ENCODE data around the gene CYS1.
"Not testable (repeated sequence)": the region's sequence is repeated elsewhere in the genome, so short reads cannot be mapped to it uniquely, and the experiment has no call there.

The CYS1 gene

DNA sequence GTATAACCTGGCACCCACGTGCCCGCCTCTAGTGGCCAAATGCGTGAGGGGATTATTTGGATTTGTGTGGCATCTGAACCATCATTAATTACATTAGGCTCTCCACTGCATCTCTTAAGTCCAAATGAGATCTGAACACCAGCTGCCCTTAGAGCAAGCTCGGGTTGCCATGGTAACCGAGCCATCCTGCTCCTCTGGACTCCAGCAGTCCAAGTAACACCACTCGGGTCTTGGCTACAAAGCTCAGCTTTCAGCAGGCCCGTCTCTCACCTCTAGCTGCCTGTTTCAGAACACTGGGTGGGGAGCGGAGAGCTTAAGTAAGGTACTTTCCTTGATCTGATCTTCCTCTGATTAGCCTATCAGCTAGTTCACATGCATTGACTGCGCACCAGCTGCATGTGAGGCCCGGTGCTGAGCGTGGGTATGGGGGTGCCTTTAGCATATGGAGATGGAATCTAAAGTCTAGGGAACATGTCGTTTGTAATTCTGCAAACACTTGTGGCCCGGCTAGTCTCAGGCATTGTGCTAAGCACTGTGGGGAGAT is 14.1 kb upstream of the CYS1 start:
- no peak for DNase-seq (ENCODE audit: low read depth in 4 of 4, low spot score in 1 of 4)

DNA sequence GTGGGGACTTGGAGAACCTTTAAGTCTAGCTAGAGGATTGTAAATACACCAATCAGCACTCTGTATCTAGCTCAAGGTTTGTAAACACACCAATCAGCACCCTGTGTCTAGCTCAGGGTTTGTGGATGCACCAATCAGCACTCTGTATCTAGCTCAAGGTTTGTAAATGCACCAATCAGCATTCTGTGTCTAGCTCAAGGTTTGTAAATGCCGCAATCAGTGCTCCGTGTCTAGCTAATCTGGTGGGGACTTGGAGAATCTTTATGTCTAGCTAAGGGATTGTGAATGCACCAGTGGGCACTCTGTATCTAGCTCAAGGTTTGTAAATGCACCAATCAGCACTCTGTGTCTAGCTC is 11.7 kb upstream of the CYS1 start:
- not testable (repeated sequence) for DNase-seq (ENCODE audit: low read depth in 4 of 4, low spot score in 1 of 4)

DNA sequence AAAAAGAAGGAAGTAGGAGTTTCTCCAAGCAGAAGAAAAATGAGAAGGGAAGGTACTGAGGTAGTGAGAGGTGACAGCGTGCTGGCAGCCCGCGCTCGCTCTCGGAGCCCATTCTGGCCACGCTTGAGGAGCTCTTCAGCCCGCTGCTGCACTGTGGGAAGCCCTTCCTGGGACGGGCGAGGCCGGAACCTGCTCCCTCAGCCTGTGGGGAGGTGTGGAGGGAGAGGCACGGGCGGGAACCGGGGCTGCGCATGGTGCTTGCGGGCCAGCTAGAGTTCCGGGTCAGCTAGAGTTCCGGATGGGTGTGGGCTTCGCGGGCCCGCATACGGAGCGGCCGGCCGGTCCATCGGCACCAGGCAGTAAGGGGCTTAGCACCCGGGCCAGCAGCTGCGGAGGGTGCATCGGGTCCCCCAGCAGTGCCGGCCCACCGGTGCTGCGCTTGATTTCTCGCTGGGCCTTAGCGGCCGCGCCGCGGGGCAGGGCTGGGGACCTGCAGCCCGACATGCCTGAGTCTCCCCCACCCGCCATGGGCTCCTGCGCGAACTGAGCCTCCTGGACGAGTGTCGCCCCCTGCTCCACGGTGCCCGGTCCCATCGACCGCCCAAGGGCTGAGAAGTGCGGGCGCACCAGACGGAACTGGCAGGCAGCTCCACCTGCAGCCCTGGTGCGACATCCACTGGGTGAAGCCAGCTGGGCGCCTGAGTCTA is 11.1 kb upstream of the CYS1 start:
- DNase-seq (ENCODE audit: low read depth in 4 of 4, low spot score in 1 of 4), result no peak

DNA sequence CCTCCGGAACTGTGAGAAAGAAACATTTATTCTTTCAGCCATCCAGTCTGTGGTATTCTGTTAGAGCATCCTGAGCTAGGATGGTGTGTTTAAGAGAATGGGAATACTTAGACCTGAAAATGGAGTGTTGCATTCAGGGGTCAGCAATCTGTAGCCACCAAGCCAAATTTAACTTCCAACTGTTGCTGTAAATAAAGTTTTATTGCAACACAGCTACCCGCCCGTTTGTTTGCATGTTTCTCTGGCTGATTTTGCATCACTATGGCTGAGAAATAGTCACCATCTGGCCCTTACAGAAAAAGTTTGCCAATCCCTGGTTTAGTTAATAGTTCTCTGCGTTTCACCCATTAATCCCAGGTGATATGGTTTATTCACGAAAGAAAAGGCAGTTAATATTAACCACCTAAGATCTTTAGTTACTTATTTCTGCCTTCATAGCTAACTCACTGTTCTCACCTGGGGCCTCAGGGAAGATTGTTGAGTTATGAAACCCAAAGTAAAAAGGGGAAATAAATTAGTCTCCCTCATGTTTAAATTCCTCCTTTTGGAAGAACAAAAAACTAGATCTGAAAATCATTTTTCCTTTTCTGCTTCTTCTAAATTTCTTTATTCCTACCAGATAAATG is 9.5 kb upstream of the CYS1 start:
- no peak for DNase-seq (ENCODE audit: low read depth in 4 of 4, low spot score in 1 of 4)

DNA sequence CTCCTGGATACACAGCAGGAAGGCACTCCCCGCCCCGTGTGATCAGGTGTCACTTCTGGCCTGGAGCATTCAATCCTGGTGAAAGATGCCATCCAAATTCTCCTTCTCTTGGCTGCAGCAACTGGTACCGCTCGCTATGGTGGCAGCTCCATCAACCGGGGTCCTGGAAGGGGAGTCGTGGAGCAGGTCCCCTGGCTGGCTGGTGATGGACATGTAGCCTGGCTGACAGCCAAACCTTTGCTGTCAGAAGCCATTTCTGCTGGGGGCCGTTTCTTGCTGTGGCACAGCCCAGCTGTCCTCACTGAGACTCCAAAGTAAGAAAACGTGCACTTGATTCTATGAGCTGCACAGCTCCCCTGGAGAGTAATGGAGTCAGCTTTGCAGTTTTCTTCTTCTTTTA is 7.1 kb upstream of the CYS1 start:
- DNase-seq (ENCODE audit: low read depth in 4 of 4, low spot score in 1 of 4), result no peak

DNA sequence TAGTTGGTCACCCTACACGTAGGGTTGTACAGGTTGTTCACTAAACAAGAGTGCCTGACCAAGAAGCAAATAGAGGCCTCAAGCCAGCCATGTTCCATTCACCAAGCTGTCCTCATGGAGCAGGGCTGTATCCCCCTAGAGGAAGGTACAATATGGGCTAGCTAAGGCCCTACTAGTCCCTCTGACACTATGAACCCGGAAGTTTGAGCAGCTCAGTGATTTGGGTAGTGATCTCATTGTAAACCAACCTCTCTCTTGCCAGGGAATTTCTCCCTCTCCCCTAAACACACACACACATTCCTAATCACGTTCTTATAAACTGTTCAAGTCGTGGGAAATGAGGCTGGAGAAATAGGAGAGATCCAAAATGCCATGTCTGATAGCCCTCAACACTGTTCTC is 6.7 kb upstream of the CYS1 start:
- no peak for DNase-seq (ENCODE audit: low read depth in 4 of 4, low spot score in 1 of 4)

DNA sequence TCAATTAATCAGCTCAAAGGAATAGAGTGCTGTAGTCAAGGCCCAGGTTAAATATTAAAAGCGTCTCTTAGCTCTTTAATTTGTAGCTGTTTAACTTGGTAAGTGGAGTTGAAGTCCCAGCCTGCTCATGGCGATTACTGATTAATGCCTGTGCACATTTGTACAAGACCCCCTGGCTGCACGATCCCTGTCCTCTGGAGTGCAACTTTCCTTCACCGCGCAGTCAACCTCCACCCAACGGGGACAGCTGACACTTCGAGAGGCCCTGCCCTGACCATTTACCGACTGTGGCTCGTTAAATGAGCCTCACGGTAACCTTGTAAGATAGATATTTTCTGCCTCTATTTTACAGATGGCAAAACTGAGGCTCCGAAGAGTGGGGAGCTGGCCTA is 5.5 kb upstream of the CYS1 start:
- DNase-seq (ENCODE audit: low read depth in 4 of 4, low spot score in 1 of 4), result no peak

DNA sequence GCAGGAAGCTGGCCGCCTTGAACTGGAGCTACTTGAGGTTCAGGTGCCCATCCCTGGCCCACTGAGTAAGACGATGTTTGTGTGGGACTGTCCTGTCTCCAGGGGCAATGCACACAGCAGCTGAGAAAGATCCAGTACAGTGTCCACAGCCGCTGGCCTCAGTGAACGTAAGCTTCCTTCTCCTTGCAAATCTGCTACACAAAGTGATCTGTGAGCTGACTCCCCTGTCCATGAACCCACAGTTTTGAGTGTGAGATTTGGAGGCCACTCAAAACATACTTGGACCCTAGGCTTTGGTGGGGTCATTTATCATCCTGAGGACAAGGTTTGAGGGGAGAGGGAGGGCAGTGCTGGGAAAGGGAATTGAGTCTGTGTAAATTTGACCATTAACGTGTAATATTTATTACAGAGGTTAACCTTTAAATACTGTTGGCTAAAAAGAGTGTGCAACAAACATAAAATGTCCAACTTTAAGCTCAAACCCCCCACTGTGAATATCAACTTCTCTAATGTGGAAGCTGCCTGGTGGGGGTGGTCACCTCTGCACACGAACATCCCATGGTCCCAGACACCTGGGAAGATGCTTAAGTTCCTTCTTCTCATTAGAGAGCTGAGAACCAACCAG is 4.9 kb upstream of the CYS1 start:
- DNase-seq (ENCODE audit: low read depth in 4 of 4, low spot score in 1 of 4), result no peak

DNA sequence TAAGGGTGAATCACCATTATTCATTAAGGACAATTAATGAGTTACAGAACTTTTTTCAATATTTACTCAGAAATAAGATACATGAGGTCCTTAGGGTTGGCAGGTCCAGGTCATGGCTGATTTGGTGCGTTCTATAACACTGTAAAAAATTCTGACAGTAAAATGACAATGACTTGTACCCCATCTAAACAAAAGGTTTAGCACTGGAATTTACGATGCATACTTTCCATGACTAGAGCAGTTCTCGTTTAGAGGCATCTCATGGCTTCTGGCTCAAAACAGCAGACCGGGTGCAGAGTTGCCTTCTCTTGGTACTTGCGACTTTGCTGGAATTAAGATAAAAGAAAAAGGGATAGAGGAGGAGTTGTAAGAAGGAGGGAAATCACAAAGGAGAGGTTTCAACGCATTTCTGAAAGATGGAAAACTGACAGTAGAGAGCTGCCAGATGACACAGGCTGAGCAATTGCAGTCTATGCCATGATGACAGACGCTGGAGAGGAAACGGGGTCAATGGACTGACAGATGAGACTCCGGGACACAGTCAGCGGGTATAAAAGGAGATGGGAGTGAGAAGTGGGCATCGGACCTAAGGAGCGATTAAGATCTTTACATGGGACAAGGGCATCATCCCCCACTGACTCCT is 4.1 kb upstream of the CYS1 start:
- DNase-seq (ENCODE audit: low read depth in 4 of 4, low spot score in 1 of 4), result no peak

DNA sequence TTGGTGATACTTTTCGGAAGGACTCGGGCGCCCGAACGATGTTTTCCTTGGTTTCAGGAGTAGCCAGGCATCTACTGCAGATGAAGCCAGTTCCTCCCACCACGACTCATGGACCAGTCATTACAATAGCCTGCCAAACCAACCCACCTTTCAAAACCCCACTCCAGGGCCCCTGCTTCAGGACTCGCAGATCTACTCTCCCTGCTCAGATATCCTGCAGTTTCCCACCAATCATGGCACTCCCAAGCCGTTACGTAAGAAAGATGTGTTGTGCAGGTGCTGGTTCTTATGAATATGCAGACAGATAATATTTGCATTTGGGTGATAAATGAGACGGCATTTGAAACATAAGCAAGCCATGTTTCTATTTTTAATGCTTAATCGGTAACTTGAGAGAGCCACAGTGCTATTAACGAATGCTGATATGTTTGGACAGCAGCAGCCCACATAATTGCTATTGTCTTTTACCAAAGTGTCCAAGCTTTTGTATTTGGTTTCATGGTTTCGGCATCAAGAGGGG is 3.5 kb upstream of the CYS1 start:
- DNase-seq (ENCODE audit: low read depth in 4 of 4, low spot score in 1 of 4), result no peak

DNA sequence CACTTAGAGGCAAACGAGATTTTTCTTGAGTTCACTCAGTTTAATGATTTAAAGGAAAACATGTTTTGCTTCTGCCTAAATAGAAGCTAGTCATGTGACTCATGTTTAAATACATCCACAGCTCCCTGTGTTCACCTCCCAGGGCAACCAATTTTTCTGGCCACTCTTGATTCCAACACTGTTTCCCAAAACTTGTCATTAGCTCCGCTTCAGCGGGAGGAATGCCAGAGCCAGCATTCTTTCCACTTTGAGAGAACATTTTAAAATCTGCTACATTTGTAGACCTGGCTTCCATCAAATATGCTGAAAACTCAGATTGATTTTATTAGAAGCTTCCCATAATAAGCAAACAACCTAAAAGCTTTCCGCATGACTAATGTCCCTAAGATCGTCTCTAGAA is 2.8 kb upstream of the CYS1 start:
- no peak for DNase-seq (ENCODE audit: low read depth in 4 of 4, low spot score in 1 of 4)

DNA sequence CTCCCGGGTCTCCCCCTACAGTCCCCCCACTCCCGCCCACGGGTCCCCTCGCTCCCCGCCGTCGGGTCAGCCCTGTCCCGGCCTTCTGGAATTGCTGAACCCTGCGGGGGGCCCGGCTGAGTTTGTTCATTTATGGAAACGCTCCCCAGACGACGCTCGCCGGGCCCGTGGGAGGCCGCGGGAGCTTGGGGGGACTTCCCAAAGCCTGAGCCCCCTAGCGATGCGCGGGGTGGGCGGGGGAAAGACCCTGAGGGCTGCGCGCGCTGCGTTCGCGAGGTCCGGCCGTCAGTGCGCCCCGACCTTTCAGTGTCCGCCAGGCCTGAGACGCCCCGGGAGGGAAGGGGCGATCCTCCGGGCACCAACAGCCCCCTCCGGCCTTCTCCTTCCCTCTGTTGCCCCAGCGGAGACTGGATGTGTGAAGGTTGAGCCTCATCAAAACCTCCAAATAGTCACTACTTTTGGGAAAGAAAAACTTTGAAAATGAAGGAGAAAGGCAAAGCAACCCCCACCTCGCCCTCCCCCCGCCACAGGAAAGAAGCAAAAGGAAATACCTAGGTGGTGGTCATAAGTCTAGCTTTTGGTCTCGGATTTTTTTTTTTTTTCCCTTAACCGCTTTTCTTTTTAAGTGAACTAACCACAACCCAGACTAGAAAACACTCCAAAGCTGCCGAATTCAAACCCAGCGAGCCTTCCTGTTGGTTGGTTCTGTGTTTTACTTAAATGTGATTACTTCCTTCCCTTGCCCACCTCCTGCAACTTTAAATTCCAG is 509 bp upstream of the CYS1 start:
- DNase-seq (ENCODE audit: low read depth in 4 of 4, low spot score in 1 of 4), result no peak

DNA sequence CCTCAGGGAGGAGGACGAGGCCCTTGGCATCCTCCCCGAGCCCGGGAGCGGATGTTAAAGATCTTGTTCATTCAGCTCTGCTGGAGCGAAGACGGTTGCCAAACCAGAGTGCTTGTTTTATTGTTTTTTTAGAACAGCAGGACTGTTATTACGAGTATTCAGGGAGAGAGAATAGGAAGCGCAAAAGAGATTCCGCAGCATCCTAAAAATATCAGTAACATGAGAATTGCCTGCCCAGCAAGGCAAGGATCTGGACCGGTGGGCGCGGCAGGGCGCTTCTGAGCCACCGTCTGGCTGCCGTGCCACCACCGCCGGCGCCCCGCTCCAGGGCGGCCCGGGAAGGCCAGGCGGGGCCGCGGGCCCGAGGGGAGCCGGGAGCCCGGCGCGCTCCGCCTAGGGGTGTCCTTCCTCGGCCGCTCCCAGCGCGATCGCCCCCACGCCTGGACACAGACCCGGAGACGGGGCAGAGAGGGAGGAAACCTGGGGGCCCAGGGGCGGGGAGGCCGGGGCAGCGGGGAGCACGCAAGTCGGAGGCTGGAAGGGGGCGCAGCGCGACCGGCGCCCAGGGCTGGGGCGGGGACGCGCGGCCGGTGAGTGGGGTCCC is 843 bp downstream of the CYS1 start:
- no peak for DNase-seq (ENCODE audit: low read depth in 4 of 4, low spot score in 1 of 4)

DNA sequence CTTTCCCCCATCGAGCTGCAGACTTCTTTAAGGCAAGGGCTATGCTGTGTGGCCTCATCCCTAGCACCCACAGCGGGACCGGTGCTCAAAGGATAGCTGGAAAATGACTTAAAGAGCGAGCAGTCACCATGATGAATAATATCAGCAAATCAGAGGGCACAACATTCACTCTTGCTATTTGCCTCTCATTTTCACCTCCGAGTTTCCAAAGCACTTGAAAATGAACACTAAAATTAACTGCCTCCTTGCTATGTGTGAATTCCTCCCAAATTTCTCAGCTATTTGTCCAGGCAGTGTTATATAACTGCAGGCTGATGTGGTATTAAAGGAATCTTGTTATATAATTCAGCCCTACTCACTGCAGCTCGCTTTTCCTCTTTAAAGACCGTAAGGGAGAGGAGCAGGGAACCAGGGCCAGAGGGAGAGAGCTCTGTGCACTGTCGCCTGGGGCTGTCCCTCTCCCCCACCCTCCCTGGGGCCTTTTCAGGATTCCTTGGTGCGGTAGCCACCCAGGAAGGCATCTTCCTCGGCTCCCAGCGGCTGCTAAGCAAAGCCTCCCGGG is 1.4 kb downstream of the CYS1 start:
- no peak for DNase-seq (ENCODE audit: low read depth in 4 of 4, low spot score in 1 of 4)

DNA sequence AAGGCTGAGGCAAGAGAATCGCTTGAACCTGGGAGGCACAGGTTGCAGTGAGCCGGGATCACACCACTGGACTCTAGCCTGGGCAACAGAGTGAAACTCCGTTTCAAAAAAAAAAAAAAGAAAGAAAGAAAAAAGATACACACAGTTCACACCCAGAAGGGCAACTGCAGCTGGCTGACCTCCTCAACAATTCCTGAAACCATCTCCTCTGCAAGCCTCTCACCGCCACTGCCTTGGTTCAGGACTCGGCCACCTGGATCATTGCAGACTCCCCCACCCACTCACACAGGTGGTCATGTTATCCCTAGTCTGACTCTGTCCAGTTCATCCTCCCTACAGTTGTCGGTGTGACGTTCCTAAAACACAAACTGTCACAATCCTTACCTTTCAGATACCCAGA is 2.2 kb downstream of the CYS1 start:
- DNase-seq (ENCODE audit: low read depth in 4 of 4, low spot score in 1 of 4), result no peak

DNA sequence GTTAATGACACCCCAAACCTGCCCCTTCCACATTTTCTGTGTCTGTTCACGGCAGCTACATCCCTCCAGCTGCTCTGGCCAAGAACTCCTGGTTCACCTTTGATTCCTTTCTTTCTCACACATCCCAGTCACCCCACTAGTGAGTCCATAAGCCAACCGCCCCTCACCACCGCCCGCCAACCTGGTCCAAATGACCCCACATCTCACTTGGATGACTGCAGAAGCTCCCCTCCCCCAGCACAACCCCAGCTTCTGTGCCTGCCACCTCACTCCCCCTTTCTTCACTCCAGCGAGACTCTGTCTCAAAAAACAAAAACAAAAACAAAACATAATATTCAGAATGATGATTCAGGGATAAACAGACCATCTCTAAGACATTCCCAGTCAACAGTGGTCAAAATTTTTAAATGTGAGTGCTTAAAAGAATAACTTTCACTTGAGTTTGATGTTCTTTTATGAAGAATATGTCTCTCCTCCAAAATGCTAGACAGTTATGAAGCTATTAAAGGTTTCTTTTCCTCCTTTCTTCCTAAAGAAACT is 3.2 kb downstream of the CYS1 start:
- DNase-seq (ENCODE audit: low read depth in 4 of 4, low spot score in 1 of 4), result no peak

DNA sequence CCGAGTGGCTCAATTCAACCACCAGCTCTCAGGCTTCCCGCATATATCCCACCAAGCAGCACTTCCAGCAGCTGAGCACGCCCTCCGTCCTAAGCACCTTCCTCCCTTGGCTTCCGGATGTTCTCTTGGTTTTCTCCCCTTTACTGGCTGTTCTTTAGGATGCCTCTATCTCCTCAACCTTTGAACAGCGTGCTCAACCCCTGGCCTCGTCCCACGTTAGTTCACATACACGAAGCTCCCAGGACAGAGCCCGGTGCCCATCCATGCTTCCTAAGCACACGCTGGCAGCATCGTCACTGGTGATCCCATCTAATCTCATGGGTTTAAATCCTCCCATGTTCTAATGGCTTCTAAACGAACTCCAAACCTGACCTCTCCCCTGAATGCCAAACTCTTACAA is 3.7 kb downstream of the CYS1 start:
- DNase-seq (ENCODE audit: low read depth in 4 of 4, low spot score in 1 of 4), result no peak

DNA sequence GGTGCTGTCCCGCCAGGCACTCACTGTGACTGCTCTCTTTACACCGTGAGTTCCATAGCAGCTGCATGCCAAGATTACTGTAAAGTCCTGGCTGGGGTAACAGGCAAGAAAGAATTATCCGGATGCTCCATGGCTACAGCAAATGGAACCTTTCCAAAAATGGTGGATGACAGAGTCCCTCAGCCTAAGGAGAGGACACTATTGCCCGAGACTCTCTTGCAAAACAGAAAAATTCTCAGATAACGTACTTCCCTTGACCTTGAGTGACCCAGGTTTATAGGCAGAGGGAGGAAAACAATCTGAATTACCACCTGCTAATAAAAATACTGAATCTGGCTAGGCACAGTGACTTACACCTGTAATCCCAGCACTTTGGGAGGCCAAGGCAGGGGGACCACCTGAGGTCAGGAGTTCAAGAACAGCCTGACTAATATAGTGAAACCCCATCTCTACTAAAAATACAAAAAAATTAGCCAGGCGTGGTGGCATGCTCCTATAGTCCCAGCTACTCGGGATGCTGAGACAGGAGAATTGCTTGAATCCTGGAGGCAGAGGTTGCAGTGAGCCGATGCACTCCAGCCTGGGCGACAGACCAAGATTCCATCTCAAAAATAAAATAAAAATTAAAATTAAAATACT is 4.5 kb downstream of the CYS1 start:
- no peak for DNase-seq (ENCODE audit: low read depth in 4 of 4, low spot score in 1 of 4)

DNA sequence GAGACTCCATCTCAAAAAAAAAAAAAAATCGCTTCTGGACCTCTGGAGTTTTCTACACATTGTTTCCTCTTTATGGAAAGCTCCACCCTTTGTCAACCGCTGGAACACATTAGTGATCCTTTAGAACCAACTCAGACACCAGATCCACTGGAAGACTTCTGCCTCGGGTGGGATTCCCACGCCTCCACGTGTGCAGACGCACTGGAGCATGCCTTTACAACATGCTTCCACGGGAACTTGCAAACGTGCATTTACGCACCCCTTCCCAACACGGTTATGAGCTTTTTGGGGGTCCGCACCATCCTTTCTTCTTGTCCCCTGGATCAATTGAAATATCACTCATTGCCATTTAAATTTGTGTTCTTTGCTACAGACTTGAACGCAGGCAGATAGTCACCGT is 5.1 kb downstream of the CYS1 start:
- DNase-seq (ENCODE audit: low read depth in 4 of 4, low spot score in 1 of 4), result no peak

DNA sequence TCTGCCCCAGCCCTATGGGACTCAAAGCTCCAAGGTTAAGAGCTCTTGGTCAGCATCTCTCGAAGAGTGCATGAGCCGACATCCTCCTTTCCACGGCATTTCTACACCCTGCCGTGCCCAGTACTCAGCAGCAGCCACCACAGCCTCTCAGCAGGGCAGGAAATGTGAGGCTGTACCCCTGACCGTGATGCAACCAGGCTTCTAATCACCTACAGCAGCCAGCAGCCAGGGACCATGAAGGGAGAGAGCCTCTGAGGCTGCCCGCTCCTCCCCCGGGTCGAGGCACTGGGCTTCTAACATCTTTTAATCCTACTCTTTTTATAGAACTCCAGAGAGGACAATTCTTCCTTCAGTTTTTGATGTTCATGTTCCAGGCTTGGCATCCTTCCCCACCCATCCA is 6.5 kb downstream of the CYS1 start:
- DNase-seq (ENCODE audit: low read depth in 4 of 4, low spot score in 1 of 4), result no peak

Data from stimulated activated CD4-positive, alpha-beta T cell treated with anti-CD3 and anti-CD28 coated beads, Interleukin-1b, Interleukin-23, amount 100 ng/mL, for 24 hours (primary cell).